PC-9 (cell line): ENCODE measurements around the gene NDUFS1.

Experiments used
- CTCF ChIP-seq: fragments of 200-600 bp; sonication (generic); conservative IDR thresholded peaks from 2 replicates; pipeline ENCODE4 v1.6.1; 2017; ENCODE audit warnings: mixed run types, antibody characterized with exemption, mild to moderate bottlenecking, moderate library complexity
- EZH2 ChIP-seq: fragments of 200-600 bp; sonication (generic); IDR thresholded peaks from 2 replicates; pipeline ENCODE4 v1.8.0; 2017; ENCODE audit warnings: antibody characterized with exemption, low read depth

GRCh38 chr2:206071807-206072206 lies 87.4 kb downstream of the NDUFS1 start:
- no peak for TF ChIP-seq CTCF
- TF ChIP-seq EZH2: no peak
